ENCODE data around the gene NCOR1. TPM values are rescaled to one million over a fixed set of nuclear protein-coding genes. Genes with fewer than 3 reads are reported as not detected.

The NCOR1 gene
- total and polyA plus RNA-seq, 2 of the 13 experiments (the other 11 are each of a cell fraction or from before 2014, with no cell fraction given), result 57.0 to 71.7 TPM

DNA sequence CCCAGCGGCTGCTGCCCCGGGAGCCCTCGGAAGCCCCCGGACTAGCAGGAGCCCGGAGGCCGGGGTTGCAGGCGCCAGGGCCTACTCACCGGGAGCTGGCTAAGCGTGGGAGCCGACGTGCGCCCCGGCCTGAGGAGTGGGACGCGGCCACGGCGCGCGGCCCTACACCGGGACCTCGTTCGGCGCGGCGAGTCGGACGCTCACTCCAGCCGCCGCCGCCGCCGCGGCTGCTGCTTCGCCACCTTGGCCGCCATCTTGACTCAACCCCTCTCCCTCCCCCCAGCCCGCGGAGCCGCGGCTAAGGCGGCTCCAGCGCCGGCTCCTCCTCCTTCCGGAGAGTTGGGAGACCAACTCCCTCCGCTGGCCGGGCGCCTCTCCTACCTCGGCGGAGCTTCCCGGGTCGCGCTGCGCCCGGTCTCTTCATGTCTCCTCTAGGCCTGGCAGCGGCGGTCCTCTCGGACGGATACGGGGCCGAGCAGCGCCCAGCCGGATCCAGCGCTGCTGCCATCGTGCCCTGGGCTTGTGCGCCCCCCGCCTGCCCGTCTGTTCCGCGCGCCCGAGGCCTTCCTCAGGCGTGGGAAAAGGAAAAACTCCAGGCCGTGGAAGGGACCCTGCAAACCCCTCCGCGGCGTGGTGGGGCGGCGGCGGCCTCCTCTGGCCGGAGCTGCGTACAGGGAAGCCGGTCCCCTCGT lies at the start of gene NCOR1 (continued):
- TF ChIP-seq KLF6 (CRISPR knock-in tag; IDR thresholded peaks at IDR 0.05), result peak; percentile 86
- peak; percentile 55; the same call in 1 of the 2 replicates for TF ChIP-seq ZNF792 (CRISPR knock-in tag; IDR thresholded peaks at IDR 0.05)
- TF ChIP-seq, protein P1, sequence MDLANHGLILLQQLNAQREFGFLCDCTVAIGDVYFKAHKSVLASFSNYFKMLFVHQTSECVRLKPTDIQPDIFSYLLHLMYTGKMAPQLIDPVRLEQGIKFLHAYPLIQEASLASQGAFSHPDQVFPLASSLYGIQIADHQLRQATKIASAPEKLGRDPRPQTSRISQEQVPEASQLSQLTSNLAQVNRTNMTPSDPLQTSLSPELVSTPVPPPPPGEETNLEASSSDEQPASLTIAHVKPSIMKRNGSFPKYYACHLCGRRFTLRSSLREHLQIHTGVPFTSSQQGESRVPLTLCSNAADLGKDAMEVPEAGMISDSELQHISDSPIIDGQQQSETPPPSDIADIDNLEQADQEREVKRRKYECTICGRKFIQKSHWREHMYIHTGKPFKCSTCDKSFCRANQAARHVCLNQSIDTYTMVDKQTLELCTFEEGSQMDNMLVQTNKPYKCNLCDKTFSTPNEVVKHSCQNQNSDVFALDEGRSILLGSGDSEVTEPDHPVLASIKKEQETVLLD (CRISPR knock-in tag; IDR thresholded peaks at IDR 0.05; ENCODE audit: low read depth), result peak; percentile 64
- TF ChIP-seq ZNF772 (CRISPR knock-in tag; IDR thresholded peaks at IDR 0.05), result peak; percentile 49; the same call in 1 of the 2 replicates
- 0 out of 2 replicates have a peak, but pooled peaks have one; percentile 26 for TF ChIP-seq NFYB (CRISPR knock-in tag; IDR thresholded peaks at IDR 0.05)
- TF ChIP-seq FOSL2 (CRISPR knock-in tag; IDR thresholded peaks at IDR 0.05), result no peak
- peak; percentile 25; the same call in 1 of the 2 replicates for TF ChIP-seq GTF2F1 (IDR thresholded peaks at IDR 0.05; ENCODE audit: low read length)
- TF ChIP-seq, protein P2, sequence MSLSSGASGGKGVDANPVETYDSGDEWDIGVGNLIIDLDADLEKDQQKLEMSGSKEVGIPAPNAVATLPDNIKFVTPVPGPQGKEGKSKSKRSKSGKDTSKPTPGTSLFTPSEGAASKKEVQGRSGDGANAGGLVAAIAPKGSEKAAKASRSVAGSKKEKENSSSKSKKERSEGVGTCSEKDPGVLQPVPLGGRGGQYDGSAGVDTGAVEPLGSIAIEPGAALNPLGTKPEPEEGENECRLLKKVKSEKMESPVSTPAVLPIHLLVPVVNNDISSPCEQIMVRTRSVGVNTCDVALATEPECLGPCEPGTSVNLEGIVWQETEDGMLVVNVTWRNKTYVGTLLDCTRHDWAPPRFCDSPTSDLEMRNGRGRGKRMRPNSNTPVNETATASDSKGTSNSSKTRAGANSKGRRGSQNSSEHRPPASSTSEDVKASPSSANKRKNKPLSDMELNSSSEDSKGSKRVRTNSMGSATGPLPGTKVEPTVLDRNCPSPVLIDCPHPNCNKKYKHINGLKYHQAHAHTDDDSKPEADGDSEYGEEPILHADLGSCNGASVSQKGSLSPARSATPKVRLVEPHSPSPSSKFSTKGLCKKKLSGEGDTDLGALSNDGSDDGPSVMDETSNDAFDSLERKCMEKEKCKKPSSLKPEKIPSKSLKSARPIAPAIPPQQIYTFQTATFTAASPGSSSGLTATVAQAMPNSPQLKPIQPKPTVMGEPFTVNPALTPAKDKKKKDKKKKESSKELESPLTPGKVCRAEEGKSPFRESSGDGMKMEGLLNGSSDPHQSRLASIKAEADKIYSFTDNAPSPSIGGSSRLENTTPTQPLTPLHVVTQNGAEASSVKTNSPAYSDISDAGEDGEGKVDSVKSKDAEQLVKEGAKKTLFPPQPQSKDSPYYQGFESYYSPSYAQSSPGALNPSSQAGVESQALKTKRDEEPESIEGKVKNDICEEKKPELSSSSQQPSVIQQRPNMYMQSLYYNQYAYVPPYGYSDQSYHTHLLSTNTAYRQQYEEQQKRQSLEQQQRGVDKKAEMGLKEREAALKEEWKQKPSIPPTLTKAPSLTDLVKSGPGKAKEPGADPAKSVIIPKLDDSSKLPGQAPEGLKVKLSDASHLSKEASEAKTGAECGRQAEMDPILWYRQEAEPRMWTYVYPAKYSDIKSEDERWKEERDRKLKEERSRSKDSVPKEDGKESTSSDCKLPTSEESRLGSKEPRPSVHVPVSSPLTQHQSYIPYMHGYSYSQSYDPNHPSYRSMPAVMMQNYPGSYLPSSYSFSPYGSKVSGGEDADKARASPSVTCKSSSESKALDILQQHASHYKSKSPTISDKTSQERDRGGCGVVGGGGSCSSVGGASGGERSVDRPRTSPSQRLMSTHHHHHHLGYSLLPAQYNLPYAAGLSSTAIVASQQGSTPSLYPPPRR (CRISPR knock-in tag; IDR thresholded peaks at IDR 0.05; ENCODE audit: borderline replicate concordance), result peak; percentile 56; the same call in 1 of the 2 replicates
- TF ChIP-seq BORCS8-MEF2B (CRISPR knock-in tag; IDR thresholded peaks at IDR 0.05), result no peak; the same call in 1 of the 2 replicates
- TF ChIP-seq ZNF224 (CRISPR knock-in tag; IDR thresholded peaks at IDR 0.05), result peak; percentile 83; the same call in 1 of the 2 replicates
- TF ChIP-seq ZNF17 (CRISPR knock-in tag; IDR thresholded peaks at IDR 0.05), result no peak
- no peak for TF ChIP-seq ZNF382 (CRISPR knock-in tag; IDR thresholded peaks at IDR 0.05; ENCODE audit: borderline replicate concordance)
- TF ChIP-seq SP2 (CRISPR knock-in tag; IDR thresholded peaks at IDR 0.05), result no peak
- no peak for TF ChIP-seq HOXA7 (CRISPR knock-in tag; IDR thresholded peaks at IDR 0.05)
- no peak for TF ChIP-seq ZFP62 (CRISPR knock-in tag; IDR thresholded peaks at IDR 0.05)
- TF ChIP-seq ZBTB1 (CRISPR knock-in tag; IDR thresholded peaks at IDR 0.05; ENCODE audit: borderline replicate concordance), result no peak
- no peak for TF ChIP-seq SETDB1 (CRISPR knock-in tag; IDR thresholded peaks at IDR 0.05; ENCODE audit: borderline replicate concordance)
- TF ChIP-seq ZNF383 (CRISPR knock-in tag; IDR thresholded peaks at IDR 0.05; ENCODE audit: borderline replicate concordance), result no peak
- 0 out of 2 replicates have a peak, but pooled peaks have one; percentile 45 for TF ChIP-seq KDM5B (CRISPR knock-in tag; IDR thresholded peaks at IDR 0.05; ENCODE audit: borderline replicate concordance)
- no peak for TF ChIP-seq TEAD3 (CRISPR knock-in tag; optimal IDR thresholded peaks at IDR 0.05; ENCODE audit: borderline replicate concordance)
- TF ChIP-seq PHF21A (CRISPR knock-in tag; IDR thresholded peaks at IDR 0.05), result peak; percentile 67
- peak; percentile 81 for TF ChIP-seq YEATS2 (CRISPR knock-in tag; IDR thresholded peaks at IDR 0.05; ENCODE audit: borderline replicate concordance)
- no peak for TF ChIP-seq MAFF (IDR thresholded peaks at IDR 0.05; ENCODE audit: low read depth, low read length)
- TF ChIP-seq SMARCE1 (IDR thresholded peaks at IDR 0.05; ENCODE audit: borderline replicate concordance), result no peak
- TF ChIP-seq ZNF253 (CRISPR knock-in tag; IDR thresholded peaks at IDR 0.05; ENCODE audit: borderline replicate concordance), result no peak
- 0 out of 2 replicates have a peak, but pooled peaks have one; percentile 22 for TF ChIP-seq ZNF549 (CRISPR knock-in tag; IDR thresholded peaks at IDR 0.05)
